Endothelial cell of umbilical vein (primary cell): Measurements from ENCODE around the gene DAB2IP. TPM values are rescaled to one million over a fixed set of nuclear protein-coding genes. Genes with fewer than 3 reads are reported as not detected.

ENCODE experiments used
- BruUV-seq: library from RNA; stranded (reverse); fragments of 400-500 nt; replicated peaks from 2 replicates; lab custom pipeline; 2021; lab: Mats Ljungman, UMichigan
- CTCF ChIA-PET: fragments of 300-600, 350-600 bp; sonication (Branson Sonifier 250); formaldehyde crosslinking; loops from one replicate; lab custom pipeline; 2021; ENCODE audit warnings: antibody characterized with exemption, inconsistent platforms; lab: Charles Lee
- POLR2A ChIA-PET: fragments of 300-600, 350-600 bp; sonication (Branson Sonifier 250); formaldehyde crosslinking; loops from one replicate; lab custom pipeline; 2021; ENCODE audit warnings: antibody characterized with exemption, inconsistent platforms; lab: Charles Lee
- DNase-seq: peaks from one replicate; pipeline ENCODE4 v3.0.0-alpha.2; 2011; ENCODE audit warnings: low read depth, low spot score
- FAIRE-seq: peaks from 2 replicates; lab custom pipeline; 2011; peaks lifted over from hg19 to GRCh38; lab: Jason Lieb, UNC
- H2AFZ ChIP-seq: 2 replicates; pipeline ENCODE4 v1.6.0; 2012; ENCODE audit warnings: low read depth, low read length, control low read depth, inconsistent platforms
- H3K27ac ChIP-seq: 2 replicates; pipeline ENCODE4 v1.5.1; 2011; ENCODE audit warnings: low read depth, mild to moderate bottlenecking, control low read depth, low read length, moderate library complexity; ENCODE audit not compliant: insufficient read depth
- H3K27me3 ChIP-seq, 2 experiments: 2 replicates each; pipeline versions ENCODE4 v1.6.0 to v1.6.1; 2011; ENCODE audit warnings: low read length in 2 of 2, mixed read lengths in 1 of 2; ENCODE audit not compliant: control insufficient read depth in 2 of 2, insufficient read depth in 2 of 2
- H3K36me3 ChIP-seq, 2 experiments: 2 replicates in 1 of 2; 3 replicates in 1 of 2; pipeline ENCODE4 v1.5.1; 2011; ENCODE audit warnings: low read length in 2 of 2, mild to moderate bottlenecking in 1 of 2, moderate library complexity in 1 of 2; ENCODE audit not compliant: control insufficient read depth in 2 of 2, insufficient read depth in 2 of 2; ENCODE audit errors: extremely low read depth in 1 of 2
- H3K4me1 ChIP-seq: 3 replicates; pipeline ENCODE4 v1.5.1; 2011; ENCODE audit warnings: mild to moderate bottlenecking, low read length; ENCODE audit not compliant: control insufficient read depth, insufficient read depth; ENCODE audit errors: extremely low read depth
- H3K4me2 ChIP-seq: 2 replicates; pipeline ENCODE4 v1.6.1; 2011; ENCODE audit warnings: low read length, control low read depth, mixed read lengths; ENCODE audit not compliant: insufficient read depth
- H3K4me3 ChIP-seq, 3 experiments: fragments of 200-600 bp in 1 of 3; sonication (generic), shearing (Covaris generic) in 1 of 3; replicated peaks in 1 of 3; 2 replicates each; pipeline ENCODE4 v1.5.1; 2011 to 2016; ENCODE audit warnings: control low read depth in 3 of 3, low read length in 3 of 3, mild to moderate bottlenecking in 2 of 3, inconsistent platforms in 1 of 3, low read depth in 1 of 3, moderate library complexity in 1 of 3; ENCODE audit not compliant: insufficient read depth in 1 of 3
- H3K79me2 ChIP-seq: 2 replicates; pipeline ENCODE4 v1.6.0; 2012; ENCODE audit warnings: low read length, inconsistent platforms; ENCODE audit not compliant: control insufficient read depth, insufficient read depth
- H3K9ac ChIP-seq: replicated peaks from 2 replicates; pipeline ENCODE3; 2011; ENCODE audit warnings: low read length, control low read depth; ENCODE audit not compliant: insufficient read depth; ENCODE audit errors: extremely low read depth
- H3K9me1 ChIP-seq: replicated peaks from 3 replicates; pipeline ENCODE4 v1.6.0; 2011; ENCODE audit warnings: mild to moderate bottlenecking, low read length; ENCODE audit not compliant: control insufficient read depth, insufficient read depth; ENCODE audit errors: extremely low read depth
- H3K9me3 ChIP-seq: replicated peaks from 2 replicates; pipeline ENCODE4 v1.5.1; 2012; ENCODE audit warnings: low read length, inconsistent platforms; ENCODE audit not compliant: control insufficient read depth, insufficient read depth
- H4K20me1 ChIP-seq: replicated peaks from 2 replicates; pipeline ENCODE3; 2011; ENCODE audit warnings: mild to moderate bottlenecking, low read length; ENCODE audit not compliant: control insufficient read depth, insufficient read depth; ENCODE audit errors: extremely low read depth
- EZH2 ChIP-seq: IDR thresholded peaks from 2 replicates; pipeline ENCODE4 v1.6.1; 2012; ENCODE audit warnings: borderline replicate concordance, low read depth, mild to moderate bottlenecking, moderate library complexity, low read length, inconsistent platforms; ENCODE audit not compliant: severe bottlenecking
- FOS ChIP-seq: IDR thresholded peaks from 2 replicates; pipeline ENCODE4 v1.6.1; 2011; ENCODE audit warnings: mild to moderate bottlenecking, low read length, moderate library complexity, borderline replicate concordance; ENCODE audit not compliant: insufficient read depth
- GATA2 ChIP-seq: IDR thresholded peaks from 2 replicates; pipeline ENCODE4 v1.7.0; 2011; ENCODE audit warnings: low read depth, mild to moderate bottlenecking, moderate library complexity, mixed read lengths, low read length; ENCODE audit not compliant: insufficient read length, insufficient read depth
- JUN ChIP-seq: IDR thresholded peaks from 2 replicates; pipeline ENCODE4 v1.6.1; 2011; ENCODE audit warnings: borderline replicate concordance, low read depth; ENCODE audit not compliant: insufficient read length, insufficient read depth
- MYC ChIP-seq: IDR thresholded peaks from one replicate; pipeline ENCODE4 v1.6.1; 2011; ENCODE audit warnings: mild to moderate bottlenecking, low read depth, low read length
- POLR2A ChIP-seq: IDR thresholded peaks from 2 replicates; pipeline ENCODE4 v1.6.1; 2012; ENCODE audit warnings: low read depth, mild to moderate bottlenecking, control low read depth, low read length
- POLR2AphosphoS5 ChIP-seq: IDR thresholded peaks from 2 replicates; pipeline ENCODE4 v1.6.1; 2012; ENCODE audit warnings: low read depth, mild to moderate bottlenecking, control low read depth, low read length, moderate library complexity; ENCODE audit not compliant: insufficient read depth
- dilution Hi-C: fragments of 300-500 bp; cut with MboI; formaldehyde crosslinking; loops from one replicate; pipeline ENCODE4 v1.15.0; 2019; ENCODE audit warnings: low sequenced_read_pairs; ENCODE audit not compliant: extremely low pct_ligation_motif_present
- intact Hi-C: fragments of 100-400 bp; cut with micrococcal nuclease; formaldehyde crosslinking; loops from one replicate; pipeline ENCODE4 v1.10.0; 2022
- polyA plus RNA-seq, 4 experiments: library from polyadenylated mRNA; depleted of rRNA in 3 of 4; stranded (reverse) in 3 of 4; unstranded in 1 of 4; fragments of >200 nt; gene quantifications; 2 replicates each; pipeline versions ENCODE4 v1.2.1 to v1.2.3, GENCODE V29; 2011 to 2012; ENCODE audit warnings: missing spikeins in 1 of 4
- total RNA-seq: library from RNA; stranded (reverse); gene quantifications from 2 replicates; pipeline ENCODE4 v1.2.3, GENCODE V29; 2021
- TF ChIP-seq, protein P1 (sequence below), 2 donors: IDR thresholded peaks; 1 replicate in 1 of 2; 2 replicates in 1 of 2; pipeline ENCODE4 v1.5.1; 2011; ENCODE audit warnings: low read length in 2 of 2, mild to moderate bottlenecking in 2 of 2, moderate library complexity in 2 of 2, control low read depth in 1 of 2, inconsistent platforms in 1 of 2, low read depth in 1 of 2; ENCODE audit not compliant: insufficient read depth in 1 of 2; ENCODE audit errors: extremely low read depth in 1 of 2
- TF ChIP-seq, protein P2 (sequence below): IDR thresholded peaks from 2 replicates; pipeline ENCODE4 v1.6.1; 2011; ENCODE audit not compliant: insufficient read depth, insufficient read length

DAB2IP gene
- total and polyA plus RNA-seq, 2 donors (not counting 3 experiments of a cell fraction or from before 2014, with no cell fraction given): 29.2 to 53.6 TPM

GRCh38 chr9:121752929-121753328 is 101.5 kb downstream of the DAB2IP start:
- ChIA-PET POLR2A (no interaction called here), CTCF (no interaction called here)
- dilution Hi-C loops (no loop called here), intact Hi-C loops (no loop called here)
- FAIRE-seq: no peak
- Histone ChIP-seq H3K36me3 (peaks cover 2% of the 10 kb centered on the region in 2 experiments), H3K27me3 (no peaks in the 10 kb centered on the region), H3K9me1 (no peaks in the 10 kb centered on the region), H2AFZ (no peak overlapping the region), H3K27ac (no peak overlapping the region), H3K4me1 (peaks cover 13% of the 10 kb centered on the region), H3K79me2 (peaks cover 5% of the 10 kb centered on the region), H3K4me3 (no peak overlapping the region), H3K9ac (no peak overlapping the region), H4K20me1 (no peaks in the 10 kb centered on the region), H3K9me3 (no peaks in the 10 kb centered on the region), H3K4me2 (no peak overlapping the region)
- TF ChIP-seq JUN (no peak), GATA2 (no peak), EZH2 (no peak), MYC (no peak), POLR2A (no peak), FOS (no peak), POLR2AphosphoS5 (no peak)
- TF ChIP-seq, protein P1, sequence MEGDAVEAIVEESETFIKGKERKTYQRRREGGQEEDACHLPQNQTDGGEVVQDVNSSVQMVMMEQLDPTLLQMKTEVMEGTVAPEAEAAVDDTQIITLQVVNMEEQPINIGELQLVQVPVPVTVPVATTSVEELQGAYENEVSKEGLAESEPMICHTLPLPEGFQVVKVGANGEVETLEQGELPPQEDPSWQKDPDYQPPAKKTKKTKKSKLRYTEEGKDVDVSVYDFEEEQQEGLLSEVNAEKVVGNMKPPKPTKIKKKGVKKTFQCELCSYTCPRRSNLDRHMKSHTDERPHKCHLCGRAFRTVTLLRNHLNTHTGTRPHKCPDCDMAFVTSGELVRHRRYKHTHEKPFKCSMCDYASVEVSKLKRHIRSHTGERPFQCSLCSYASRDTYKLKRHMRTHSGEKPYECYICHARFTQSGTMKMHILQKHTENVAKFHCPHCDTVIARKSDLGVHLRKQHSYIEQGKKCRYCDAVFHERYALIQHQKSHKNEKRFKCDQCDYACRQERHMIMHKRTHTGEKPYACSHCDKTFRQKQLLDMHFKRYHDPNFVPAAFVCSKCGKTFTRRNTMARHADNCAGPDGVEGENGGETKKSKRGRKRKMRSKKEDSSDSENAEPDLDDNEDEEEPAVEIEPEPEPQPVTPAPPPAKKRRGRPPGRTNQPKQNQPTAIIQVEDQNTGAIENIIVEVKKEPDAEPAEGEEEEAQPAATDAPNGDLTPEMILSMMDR (IDR thresholded peaks at IDR 0.05; ENCODE audit: extremely low read depth in 1 of 2, insufficient read depth in 1 of 2, low read depth in 1 of 2, low read length in 2 of 2): no peak
- TF ChIP-seq, protein P2, sequence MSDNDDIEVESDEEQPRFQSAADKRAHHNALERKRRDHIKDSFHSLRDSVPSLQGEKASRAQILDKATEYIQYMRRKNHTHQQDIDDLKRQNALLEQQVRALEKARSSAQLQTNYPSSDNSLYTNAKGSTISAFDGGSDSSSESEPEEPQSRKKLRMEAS: no peak
- BruUV-seq: no TSS peak
- DNase-seq: no peak
